Esophagus muscularis mucosa (tissue), 4 donors: ENCODE measurements around the gene EEF2K.

Experiments used
- CTCF ChIP-seq, 3 experiments: fragments of 200-600 bp in 2 of 3; fragments of 450-650 bp in 1 of 3; sonication (generic) in 2 of 3; IDR thresholded peaks; one replicate each; pipeline ENCODE4 v1.5.1; 2017 to 2019; ENCODE audit warnings: antibody characterized with exemption in 3 of 3, mild to moderate bottlenecking in 2 of 3, moderate library complexity in 1 of 3
- EP300 ChIP-seq: sonication (generic); formaldehyde crosslinking; IDR thresholded peaks from one replicate; pipeline ENCODE4 v1.6.1; 2017; ENCODE audit warnings: antibody characterized with exemption
- POLR2A ChIP-seq: fragments of 450-650 bp; IDR thresholded peaks from one replicate; pipeline ENCODE4 v1.6.1; 2017; ENCODE audit warnings: antibody characterized with exemption, moderate library complexity, mild to moderate bottlenecking, low read depth
- POLR2AphosphoS5 ChIP-seq, 2 donors: sonication (generic); formaldehyde crosslinking; IDR thresholded peaks; one replicate each; pipeline ENCODE4 v1.6.1; 2017; ENCODE audit warnings: antibody characterized with exemption in 2 of 2

- TF ChIP-seq CTCF (IDR thresholded peaks at IDR 0.05) (no peak), POLR2A (no peak), POLR2AphosphoS5 (IDR thresholded peaks at IDR 0.05) (no peak), EP300 (no peak)
Measured at GRCh38 chr16:22257440-22257839, 51.4 kb downstream of the EEF2K start.
